Testis (tissue), 3 donors: ENCODE results near the gene MYO15B. TPM values are rescaled to one million over a fixed set of nuclear protein-coding genes. Genes with fewer than 3 reads are reported as not detected.

Experiments
- DNase-seq: peaks from one replicate; pipeline ENCODE4 v3.0.0-alpha.2; 2019
- H3K27ac ChIP-seq, 2 donors: fragments of 200-600 bp; sonication (generic); one replicate each; pipeline ENCODE4 v1.5.1; 2019
- H3K27me3 ChIP-seq: fragments of 200-600 bp; sonication (generic); one replicate; pipeline ENCODE4 v1.5.1; 2019
- H3K36me3 ChIP-seq: fragments of 200-600 bp; sonication (generic); one replicate; pipeline ENCODE4 v1.5.1; 2017; ENCODE audit warnings: low read depth; ENCODE audit errors: missing control alignments
- H3K4me1 ChIP-seq: fragments of 200-600 bp; sonication (generic); one replicate; pipeline ENCODE4 v1.5.1; 2019
- H3K4me3 ChIP-seq, 2 donors: fragments of 200-600 bp; sonication (generic); one replicate each; pipeline ENCODE4 v1.5.1; 2017 to 2019
- H3K9me3 ChIP-seq: fragments of 200-600 bp; sonication (generic); one replicate; pipeline ENCODE4 v1.5.1; 2017
- CTCF ChIP-seq, 3 experiments: fragments of 450-650 bp in 2 of 3; fragments of 200-600 bp in 1 of 3; sonication (generic) in 1 of 3; IDR thresholded peaks; one replicate each; pipeline ENCODE4 v1.5.1; 2016 to 2019; ENCODE audit warnings: antibody characterized with exemption in 3 of 3, mild to moderate bottlenecking in 2 of 3, moderate library complexity in 1 of 3
- POLR2A ChIP-seq: fragments of 450-650 bp; IDR thresholded peaks from one replicate; pipeline ENCODE4 v1.6.1; 2017; ENCODE audit warnings: antibody characterized with exemption, mild to moderate bottlenecking, moderate library complexity
- WGBS, 2 donors: methylation state at CpG; one replicate each; pipeline ENCODE4 v1.1.5; 2018; 5-methylcytosine and 5-hydroxymethylcytosine counted together
- intact Hi-C: fragments of 100-400 bp; cut with DNase I; formaldehyde crosslinking; loops from one replicate; pipeline ENCODE4 v1.15.1; 2023; ENCODE audit warnings: low total_unique reads
- polyA plus RNA-seq: library from polyadenylated mRNA; stranded (reverse); fragments of 350-450 nt; fragmentation: Illumina TruSeq; extraction: RNeasy Lipid Tissue Mini Kit (QIAGEN cat#74804); gene quantifications from one replicate; pipeline ENCODE4 v1.2.3, GENCODE V29; 2014; ENCODE audit warnings: low read depth, low replicate concordance; ENCODE audit not compliant: insufficient read depth
- total RNA-seq, 2 donors: library from RNA; depleted of rRNA; stranded (reverse); fragments of >200 nt; gene quantifications; one replicate each; pipeline ENCODE4 v1.2.3, GENCODE V29; 2016

Gene MYO15B
- total and polyA plus RNA-seq, 3 donors from 2014 or later = 70.4 to 142 (median 139) TPM

GRCh38 chr17:75594499-75595283 is 7.1 kb downstream of the MYO15B start:
- 83 to 94% methylated on average over 3 to 27 of the region's 28 CpGs for WGBS, 2 donors
- no peak for DNase-seq
- intact Hi-C loops = no loop called here
- no peaks in the 10 kb centered on the region for H3K27me3 ChIP-seq
- H3K9me3 ChIP-seq = no peaks in the 10 kb centered on the region
- peaks cover 5% of the 10 kb centered on the region for H3K4me1 ChIP-seq
- no peak overlapping the region for H3K4me3 ChIP-seq
- no peak overlapping the region for H3K27ac ChIP-seq
- no peaks in the 10 kb centered on the region for H3K36me3 ChIP-seq
- TF ChIP-seq POLR2A = no peak
- TF ChIP-seq CTCF (IDR thresholded peaks at IDR 0.05) = no peak

- intact Hi-C loops = no loop called here
- no peaks in the 10 kb centered on the region for H3K36me3 ChIP-seq
- no peak overlapping the region for H3K4me3 ChIP-seq
- no peak for DNase-seq
- no peak overlapping the region for H3K27ac ChIP-seq
- H3K4me1 ChIP-seq = no peaks in the 10 kb centered on the region
- no peaks in the 10 kb centered on the region for H3K9me3 ChIP-seq
- WGBS, 2 donors = 60 to 78% methylated on average over 2 to 13 of the region's 13 CpGs
- no peaks in the 10 kb centered on the region for H3K27me3 ChIP-seq
- TF ChIP-seq POLR2A (no peak), CTCF (IDR thresholded peaks at IDR 0.05) (no peak)
These were observed 7.8 kb downstream of the MYO15B start for GRCh38 chr17:75595284-75595919.

GRCh38 chr17:75595920-75596313 is 8.3 kb downstream of the MYO15B start:
- no peak for DNase-seq
- TF ChIP-seq POLR2A (no peak), CTCF (IDR thresholded peaks at IDR 0.05) (no peak)
- no peaks in the 10 kb centered on the region for H3K4me1 ChIP-seq
- H3K27ac ChIP-seq = no peak overlapping the region
- H3K9me3 ChIP-seq = no peaks in the 10 kb centered on the region
- no peaks in the 10 kb centered on the region for H3K36me3 ChIP-seq
- intact Hi-C loops = no loop called here
- 90 to 94% methylated on average over 6 of the region's 6 CpGs for WGBS, 2 donors
- no peak overlapping the region for H3K4me3 ChIP-seq
- H3K27me3 ChIP-seq = no peaks in the 10 kb centered on the region

- WGBS, 2 donors = 93 to 94% methylated on average over 8 to 16 of the region's 17 CpGs
- Histone ChIP-seq H3K36me3 (no peaks in the 10 kb centered on the region), H3K4me3 (no peak overlapping the region), H3K4me1 (no peaks in the 10 kb centered on the region), H3K27me3 (no peaks in the 10 kb centered on the region), H3K27ac (no peak overlapping the region), H3K9me3 (no peaks in the 10 kb centered on the region)
- intact Hi-C loops = no loop called here
- no peak for DNase-seq
- TF ChIP-seq CTCF (IDR thresholded peaks at IDR 0.05) = no peak
- TF ChIP-seq POLR2A = no peak
These were observed 8.9 kb downstream of the MYO15B start for GRCh38 chr17:75596320-75597087.
